ENCODE data around the gene AGAP5. TPM values are rescaled to one million over a fixed set of nuclear protein-coding genes. Genes with fewer than 3 reads are reported as not detected.

Gene AGAP5
- total and polyA plus RNA-seq, 9 of the 15 experiments (the other 6 are each of a cell fraction or from before 2014, with no cell fraction given) = 0.32 to 7.5 (median 5.3) TPM

DNA sequence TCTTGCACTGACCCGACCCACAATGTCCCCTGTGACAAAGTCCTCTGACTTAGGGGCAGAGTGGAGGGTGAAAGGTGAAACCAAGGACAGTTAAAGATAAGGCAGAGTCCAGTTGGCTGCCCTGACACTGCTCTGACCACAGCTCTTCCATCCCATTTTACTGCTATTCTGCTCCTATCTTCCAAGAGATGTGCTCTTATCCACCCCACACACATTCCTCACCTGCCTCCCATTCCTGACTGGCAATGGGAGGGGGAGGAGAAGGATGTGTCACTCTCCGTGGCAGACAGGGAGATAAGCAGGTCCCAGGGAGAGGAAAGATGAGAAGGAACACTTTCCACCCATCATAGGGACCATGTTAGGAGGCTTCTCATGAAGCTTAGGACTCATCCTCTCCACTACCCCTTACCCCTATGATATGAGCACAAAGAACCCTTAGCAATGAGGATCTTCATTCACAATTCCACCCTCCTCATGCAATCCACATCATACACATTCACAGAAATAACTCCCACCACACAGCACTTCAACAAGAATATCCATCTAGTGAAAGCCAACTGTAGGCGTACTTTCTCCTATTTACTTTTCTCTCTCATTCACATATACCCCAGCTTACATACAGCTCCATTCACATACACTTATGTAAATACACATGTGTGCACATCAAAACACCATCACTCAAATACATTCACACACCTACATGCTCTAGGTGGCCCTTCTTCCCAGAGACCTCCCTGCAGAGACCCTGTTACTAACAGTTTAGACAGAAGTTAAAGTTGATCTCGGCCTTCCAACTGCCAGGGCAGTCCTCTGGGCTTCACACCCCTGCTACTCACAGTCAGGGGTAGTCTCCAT lies 48.7 kb downstream of the AGAP5 start (continued):
- TF ChIP-seq, protein P1, sequence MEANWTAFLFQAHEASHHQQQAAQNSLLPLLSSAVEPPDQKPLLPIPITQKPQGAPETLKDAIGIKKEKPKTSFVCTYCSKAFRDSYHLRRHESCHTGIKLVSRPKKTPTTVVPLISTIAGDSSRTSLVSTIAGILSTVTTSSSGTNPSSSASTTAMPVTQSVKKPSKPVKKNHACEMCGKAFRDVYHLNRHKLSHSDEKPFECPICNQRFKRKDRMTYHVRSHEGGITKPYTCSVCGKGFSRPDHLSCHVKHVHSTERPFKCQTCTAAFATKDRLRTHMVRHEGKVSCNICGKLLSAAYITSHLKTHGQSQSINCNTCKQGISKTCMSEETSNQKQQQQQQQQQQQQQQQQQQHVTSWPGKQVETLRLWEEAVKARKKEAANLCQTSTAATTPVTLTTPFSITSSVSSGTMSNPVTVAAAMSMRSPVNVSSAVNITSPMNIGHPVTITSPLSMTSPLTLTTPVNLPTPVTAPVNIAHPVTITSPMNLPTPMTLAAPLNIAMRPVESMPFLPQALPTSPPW (CRISPR knock-in tag; IDR thresholded peaks at IDR 0.05) = peak; percentile 72
- TF ChIP-seq ETV5 (CRISPR knock-in tag; IDR thresholded peaks at IDR 0.05; ENCODE audit: low read depth) (peak; percentile 80), ZNF263 (CRISPR knock-in tag; IDR thresholded peaks at IDR 0.05; ENCODE audit: borderline replicate concordance) (peak; percentile 63; the same call in 1 of the 2 replicates), SMARCE1 (IDR thresholded peaks at IDR 0.05) (peak; percentile 95), NFATC3 (IDR thresholded peaks at IDR 0.05) (0 out of 2 replicates have a peak, but pooled peaks have one; percentile 12), FOXM1 (IDR thresholded peaks at IDR 0.05; ENCODE audit: low read depth) (peak; percentile 63; the same call in 1 of the 2 replicates), FOXM1 (CRISPR knock-in tag; IDR thresholded peaks at IDR 0.05; ENCODE audit: low read depth) (0 out of 2 replicates have a peak, but pooled peaks have one; percentile 56), GATAD2A (IDR thresholded peaks at IDR 0.05) (peak; percentile 76; the same call in 1 of the 2 replicates), ELF4 (CRISPR knock-in tag; IDR thresholded peaks at IDR 0.05) (peak; percentile 97), ZC3H11A (IDR thresholded peaks at IDR 0.05; ENCODE audit: low read depth, low read length) (no peak), ZNF311 (CRISPR knock-in tag; IDR thresholded peaks at IDR 0.05) (0 out of 2 replicates have a peak, but pooled peaks have one; percentile 19), NR2C1 (IDR thresholded peaks at IDR 0.05) (peak; percentile 79), NR2C1 (tag; IDR thresholded peaks at IDR 0.05) (peak; percentile 92), GABPB1 (CRISPR knock-in tag; IDR thresholded peaks at IDR 0.05) (peak; percentile 57; the same call in 1 of the 2 replicates), HNRNPLL (IDR thresholded peaks at IDR 0.05; ENCODE audit: low read depth, low read length, poor library complexity, severe bottlenecking) (no peak), KAT7 (CRISPR knock-in tag; IDR thresholded peaks at IDR 0.05; ENCODE audit: borderline replicate concordance) (0 out of 2 replicates have a peak, but pooled peaks have one; percentile 72), ZNF232 (CRISPR knock-in tag; IDR thresholded peaks at IDR 0.05) (no peak)
- TF ChIP-seq, protein P2, sequence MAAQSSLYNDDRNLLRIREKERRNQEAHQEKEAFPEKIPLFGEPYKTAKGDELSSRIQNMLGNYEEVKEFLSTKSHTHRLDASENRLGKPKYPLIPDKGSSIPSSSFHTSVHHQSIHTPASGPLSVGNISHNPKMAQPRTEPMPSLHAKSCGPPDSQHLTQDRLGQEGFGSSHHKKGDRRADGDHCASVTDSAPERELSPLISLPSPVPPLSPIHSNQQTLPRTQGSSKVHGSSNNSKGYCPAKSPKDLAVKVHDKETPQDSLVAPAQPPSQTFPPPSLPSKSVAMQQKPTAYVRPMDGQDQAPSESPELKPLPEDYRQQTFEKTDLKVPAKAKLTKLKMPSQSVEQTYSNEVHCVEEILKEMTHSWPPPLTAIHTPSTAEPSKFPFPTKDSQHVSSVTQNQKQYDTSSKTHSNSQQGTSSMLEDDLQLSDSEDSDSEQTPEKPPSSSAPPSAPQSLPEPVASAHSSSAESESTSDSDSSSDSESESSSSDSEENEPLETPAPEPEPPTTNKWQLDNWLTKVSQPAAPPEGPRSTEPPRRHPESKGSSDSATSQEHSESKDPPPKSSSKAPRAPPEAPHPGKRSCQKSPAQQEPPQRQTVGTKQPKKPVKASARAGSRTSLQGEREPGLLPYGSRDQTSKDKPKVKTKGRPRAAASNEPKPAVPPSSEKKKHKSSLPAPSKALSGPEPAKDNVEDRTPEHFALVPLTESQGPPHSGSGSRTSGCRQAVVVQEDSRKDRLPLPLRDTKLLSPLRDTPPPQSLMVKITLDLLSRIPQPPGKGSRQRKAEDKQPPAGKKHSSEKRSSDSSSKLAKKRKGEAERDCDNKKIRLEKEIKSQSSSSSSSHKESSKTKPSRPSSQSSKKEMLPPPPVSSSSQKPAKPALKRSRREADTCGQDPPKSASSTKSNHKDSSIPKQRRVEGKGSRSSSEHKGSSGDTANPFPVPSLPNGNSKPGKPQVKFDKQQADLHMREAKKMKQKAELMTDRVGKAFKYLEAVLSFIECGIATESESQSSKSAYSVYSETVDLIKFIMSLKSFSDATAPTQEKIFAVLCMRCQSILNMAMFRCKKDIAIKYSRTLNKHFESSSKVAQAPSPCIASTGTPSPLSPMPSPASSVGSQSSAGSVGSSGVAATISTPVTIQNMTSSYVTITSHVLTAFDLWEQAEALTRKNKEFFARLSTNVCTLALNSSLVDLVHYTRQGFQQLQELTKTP (IDR thresholded peaks at IDR 0.05; ENCODE audit: low read depth in 1 of 2, partially characterized antibody in 2 of 2) = peak in 1 of 2 experiments; percentile 63
- TF ChIP-seq, protein P3, sequence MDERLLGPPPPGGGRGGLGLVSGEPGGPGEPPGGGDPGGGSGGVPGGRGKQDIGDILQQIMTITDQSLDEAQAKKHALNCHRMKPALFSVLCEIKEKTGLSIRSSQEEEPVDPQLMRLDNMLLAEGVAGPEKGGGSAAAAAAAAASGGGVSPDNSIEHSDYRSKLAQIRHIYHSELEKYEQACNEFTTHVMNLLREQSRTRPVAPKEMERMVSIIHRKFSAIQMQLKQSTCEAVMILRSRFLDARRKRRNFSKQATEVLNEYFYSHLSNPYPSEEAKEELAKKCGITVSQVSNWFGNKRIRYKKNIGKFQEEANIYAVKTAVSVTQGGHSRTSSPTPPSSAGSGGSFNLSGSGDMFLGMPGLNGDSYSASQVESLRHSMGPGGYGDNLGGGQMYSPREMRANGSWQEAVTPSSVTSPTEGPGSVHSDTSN (CRISPR knock-in tag; IDR thresholded peaks at IDR 0.05; ENCODE audit: low read depth) = peak; percentile 61; the same call in 1 of the 2 replicates
- TF ChIP-seq, protein P3 (tag; conservative IDR thresholded peaks at IDR 0.05; ENCODE audit: low read depth) = peak; percentile 73
